ENCODE data around the gene KAT2B. TPM values are rescaled to one million over a fixed set of nuclear protein-coding genes. Genes with fewer than 3 reads are reported as not detected.

Gene KAT2B
- total RNA-seq: 100 to 1,000 TPM in 1 of 5 donors, 10 to 100 TPM in 3, 1 to 10 TPM in 1; 3.8 to 208 (median 34.1) TPM
- polyA plus RNA-seq: 10 to 100 TPM; 10.3 to 16.9 (median 16.8) TPM
- long read RNA-seq, donor 1: 0 reads
- long read RNA-seq, donor 2, partial matches to known transcripts: 5 of 6 reads
- long read RNA-seq, donor 2, other reads (novel, unspliced or antisense): 0 of 6 reads
- long read RNA-seq, donor 3: 0 reads
- long read RNA-seq, donor 4: 0 reads
- long read RNA-seq, donor 5, full-length matches to known transcripts: 1 of 1 reads
- long read RNA-seq, donor 5, partial matches to known transcripts: 0 of 1 reads
- long read RNA-seq, donor 5, other reads (novel, unspliced or antisense): 0 of 1 reads
- long read RNA-seq, donor 6: 0 reads
- long read RNA-seq, donor 7: 0 reads
- long read RNA-seq, donor 8: 0 reads
- long read RNA-seq, donor 9: 0 reads
- long read RNA-seq, donor 10: 0 reads

- DNase-seq: peak; percentile 73 to 95
- WGBS, 5 donors: 0 to 1% (median 0%) methylated on average over 14 to 58 of the region's 75 CpGs
- no peaks in the 10 kb centered on the region for H3K27me3 ChIP-seq
- intact Hi-C loops (cut with DNase I; ENCODE audit: low total_unique reads): no loop called here
- peak within 1 kb of the TSS; percentile 97 to 99 (median 98) for H3K27ac ChIP-seq
- H3K9me3 ChIP-seq: no peaks in the 10 kb centered on the region
- peaks cover 43 to 54% (median 46%) of the 10 kb centered on the region in 4 donors for H3K4me1 ChIP-seq
- H3K4me3 ChIP-seq: peak within 1 kb of the TSS; percentile 75 to 95 (median 78)
- no peaks in the 10 kb centered on the region for H3K36me3 ChIP-seq
- peak in 1 of 4 donors; percentile 25 for TF ChIP-seq POLR2A (IDR thresholded peaks at IDR 0.05)
- TF ChIP-seq POLR2AphosphoS5 (IDR thresholded peaks at IDR 0.05): peak in 2 of 3 donors; percentile 53 to 66
- TF ChIP-seq EP300 (IDR thresholded peaks at IDR 0.05): no peak
- peak in 5 of 7 experiments; percentile 55 to 85 (median 73) for TF ChIP-seq CTCF (IDR thresholded peaks at IDR 0.05)
Measured at GRCh38 chr3:20039765-20040547, at the start of gene KAT2B. Gene KAT2B (plus strand): TSS chr3:20040446. CDS start chr3:20040478, 32 bp downstream.

GRCh38 chr3:19994796-19995195 lies 45.5 kb upstream of the KAT2B start:
- no peaks in the 10 kb centered on the region for H3K4me1 ChIP-seq
- no peak for TF ChIP-seq CTCF (IDR thresholded peaks at IDR 0.05)
- intact Hi-C loops (cut with DNase I; ENCODE audit: low total_unique reads): no loop called here
- H3K27ac ChIP-seq: no peak overlapping the region
- 81 to 93% (median 89%) methylated on average over 2 of the region's 2 CpGs for WGBS, 5 donors
- no peaks in the 10 kb centered on the region for H3K9me3 ChIP-seq
- H3K27me3 ChIP-seq: no peaks in the 10 kb centered on the region
- no peak overlapping the region for H3K4me3 ChIP-seq
- H3K36me3 ChIP-seq: no peaks in the 10 kb centered on the region
- DNase-seq: no peak

- Histone ChIP-seq H3K4me1 (no peaks in the 10 kb centered on the region), H3K9me3 (no peaks in the 10 kb centered on the region), H3K4me3 (no peak overlapping the region), H3K27me3 (no peaks in the 10 kb centered on the region), H3K36me3 (no peaks in the 10 kb centered on the region), H3K27ac (no peak overlapping the region)
- no peak for TF ChIP-seq POLR2AphosphoS5 (IDR thresholded peaks at IDR 0.05)
- no peak for TF ChIP-seq EP300 (IDR thresholded peaks at IDR 0.05)
- TF ChIP-seq CTCF (IDR thresholded peaks at IDR 0.05): no peak
- TF ChIP-seq POLR2A (IDR thresholded peaks at IDR 0.05): no peak
- no peak for DNase-seq
- intact Hi-C loops (cut with DNase I; ENCODE audit: low total_unique reads): no loop called here
- WGBS, 5 donors: 79 to 95% (median 89%) methylated on average over 4 of the region's 4 CpGs
Measured at GRCh38 chr3:19997502-19997901, 42.7 kb upstream of the KAT2B start.

- 65 to 76% (median 71%) methylated on average over 3 of the region's 3 CpGs for WGBS, 5 donors
- DNase-seq: no peak
- Histone ChIP-seq H3K4me3 (no peak overlapping the region), H3K27me3 (no peaks in the 10 kb centered on the region), H3K36me3 (no peaks in the 10 kb centered on the region), H3K9me3 (no peaks in the 10 kb centered on the region), H3K27ac (no peak overlapping the region), H3K4me1 (no peaks in the 10 kb centered on the region)
- no peak for TF ChIP-seq CTCF (IDR thresholded peaks at IDR 0.05)
- TF ChIP-seq POLR2AphosphoS5 (IDR thresholded peaks at IDR 0.05): no peak
- TF ChIP-seq EP300 (IDR thresholded peaks at IDR 0.05): no peak
- no peak for TF ChIP-seq POLR2A (IDR thresholded peaks at IDR 0.05)
- intact Hi-C loops (cut with DNase I; ENCODE audit: low total_unique reads): no loop called here
Measured at GRCh38 chr3:20001932-20002331, 38.3 kb upstream of the KAT2B start.
